ENCODE measurements around the gene SCAMP2.
"Not testable (repeated sequence)": the region's sequence is repeated elsewhere in the genome, so short reads cannot be mapped to it uniquely, and the experiment has no call there.

Gene SCAMP2, protein sequence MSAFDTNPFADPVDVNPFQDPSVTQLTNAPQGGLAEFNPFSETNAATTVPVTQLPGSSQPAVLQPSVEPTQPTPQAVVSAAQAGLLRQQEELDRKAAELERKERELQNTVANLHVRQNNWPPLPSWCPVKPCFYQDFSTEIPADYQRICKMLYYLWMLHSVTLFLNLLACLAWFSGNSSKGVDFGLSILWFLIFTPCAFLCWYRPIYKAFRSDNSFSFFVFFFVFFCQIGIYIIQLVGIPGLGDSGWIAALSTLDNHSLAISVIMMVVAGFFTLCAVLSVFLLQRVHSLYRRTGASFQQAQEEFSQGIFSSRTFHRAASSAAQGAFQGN

DNA sequence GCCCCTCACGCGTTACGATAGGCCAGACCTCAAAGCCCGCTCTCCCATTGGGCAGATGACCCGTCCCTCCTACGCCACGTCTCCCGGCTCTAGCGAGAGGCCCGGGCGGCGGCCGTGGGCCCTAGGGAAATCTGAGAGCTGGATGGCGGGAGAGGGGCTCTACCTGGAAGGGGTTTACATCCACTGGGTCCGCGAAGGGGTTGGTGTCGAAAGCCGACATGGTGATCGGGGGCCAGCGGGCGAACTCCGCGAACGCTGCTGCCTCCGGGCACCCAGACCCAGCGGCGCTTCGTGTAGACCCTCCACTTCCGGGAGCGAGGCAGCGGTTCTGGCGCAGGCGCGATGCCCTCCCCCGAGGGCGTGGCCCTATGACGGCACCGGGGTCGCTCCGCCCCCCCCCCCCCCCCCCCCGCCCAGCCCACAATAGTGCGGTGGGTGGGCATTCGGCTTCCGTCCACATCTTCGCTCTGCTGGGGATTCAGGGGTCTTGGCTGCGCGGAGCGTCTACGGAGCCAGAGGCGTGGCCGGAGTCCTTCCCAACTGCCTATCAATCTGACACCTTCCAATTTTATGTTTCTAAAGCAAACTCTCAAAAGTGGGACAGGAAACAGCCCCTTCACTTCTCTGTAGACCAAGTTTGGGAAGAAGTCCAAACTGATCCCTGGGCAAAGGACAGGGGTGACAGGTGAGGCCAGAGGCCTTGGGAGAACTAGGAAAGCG lies at the start of gene SCAMP2:
TSS of gene SCAMP2 (minus strand) at position 330 of the 720 bp plus-strand sequence. CDS start at position 220, 110 bp downstream.
- DNase-seq (ENCODE audit: low read depth in 1 of 2, low spot score in 1 of 2) = peak; percentile 75 to 83

DNA sequence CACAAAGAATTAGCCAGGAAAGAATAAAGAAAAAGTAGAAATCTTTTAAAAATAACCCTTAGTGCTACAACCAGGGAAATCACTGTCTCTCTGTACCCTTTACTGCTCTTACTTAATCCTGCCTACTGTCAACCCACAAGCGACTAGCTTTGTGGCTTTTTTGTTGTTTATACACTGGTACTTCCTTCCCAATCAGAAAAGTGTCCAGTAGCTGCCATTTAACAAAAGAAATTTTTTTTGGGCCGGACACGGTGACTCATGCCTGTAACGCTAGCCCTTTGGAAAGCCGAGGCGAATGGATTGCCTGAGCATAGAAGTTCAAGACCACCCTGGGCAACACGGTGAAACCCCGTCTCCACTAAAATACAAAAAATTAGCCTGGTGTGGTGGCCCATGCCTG lies 47.3 kb upstream of the SCAMP2 start:
- no peak for DNase-seq (ENCODE audit: low read depth in 1 of 2, low spot score in 1 of 2)

DNA sequence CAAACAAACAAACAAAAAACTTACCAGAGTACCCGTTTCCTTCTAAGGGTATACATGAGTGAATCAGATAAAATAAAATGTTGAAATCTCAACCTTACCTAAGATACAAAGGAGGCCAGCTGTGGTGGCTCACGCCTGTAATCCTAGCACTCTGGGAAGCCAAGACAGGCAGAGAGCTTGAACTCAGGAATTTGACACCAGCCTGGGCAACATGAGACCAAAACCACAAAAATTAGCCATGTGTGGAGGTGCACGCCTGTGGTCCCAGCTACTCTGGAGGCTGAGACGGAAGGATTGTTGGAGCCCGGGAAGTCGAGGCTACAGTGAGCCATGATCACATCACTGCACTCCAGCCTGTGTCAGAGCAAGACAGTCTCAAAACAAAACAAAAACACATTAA lies 44.5 kb upstream of the SCAMP2 start:
- no peak for DNase-seq (ENCODE audit: low read depth in 1 of 2, low spot score in 1 of 2)

DNA sequence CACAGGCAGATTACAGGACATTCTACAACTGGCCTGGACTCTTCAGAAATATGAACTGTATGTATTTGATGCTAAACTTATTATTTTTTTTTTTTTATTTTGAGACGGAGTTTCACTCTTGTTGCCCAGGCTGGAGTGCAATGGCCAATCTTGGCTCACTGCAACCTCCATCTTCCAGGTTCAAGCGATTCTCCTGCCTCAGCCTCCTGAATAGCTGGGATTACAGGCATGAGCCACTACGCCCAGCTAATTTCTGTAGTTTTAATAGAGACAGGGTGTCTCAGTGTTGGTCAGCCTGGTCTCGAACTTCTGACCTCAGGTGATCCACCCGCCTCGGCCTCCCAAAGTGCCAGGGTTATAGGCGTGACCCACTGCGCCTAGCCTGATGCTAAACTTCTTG lies 40.6 kb upstream of the SCAMP2 start:
- DNase-seq (ENCODE audit: low read depth in 1 of 2, low spot score in 1 of 2) = not testable (repeated sequence)

DNA sequence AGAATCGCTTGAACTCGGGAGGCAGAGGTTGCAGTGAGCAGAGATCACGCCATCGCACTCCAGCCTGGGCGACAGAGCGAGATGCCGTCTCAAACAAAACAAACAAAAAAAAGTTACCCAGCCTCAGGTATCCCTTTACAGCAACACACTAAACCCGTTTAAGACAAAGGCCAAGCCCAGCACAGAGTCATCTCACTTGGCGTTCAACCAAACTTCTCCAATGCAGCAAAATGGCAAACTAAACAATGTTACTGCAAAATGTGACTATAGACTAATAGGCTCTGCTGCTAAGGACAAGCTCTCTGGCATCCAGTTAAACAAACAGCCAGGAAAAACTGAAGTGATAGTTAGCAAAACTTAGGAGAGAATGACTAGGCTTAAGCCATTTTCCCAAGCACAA lies 39.9 kb upstream of the SCAMP2 start:
- no peak for DNase-seq (ENCODE audit: low read depth in 1 of 2, low spot score in 1 of 2)

DNA sequence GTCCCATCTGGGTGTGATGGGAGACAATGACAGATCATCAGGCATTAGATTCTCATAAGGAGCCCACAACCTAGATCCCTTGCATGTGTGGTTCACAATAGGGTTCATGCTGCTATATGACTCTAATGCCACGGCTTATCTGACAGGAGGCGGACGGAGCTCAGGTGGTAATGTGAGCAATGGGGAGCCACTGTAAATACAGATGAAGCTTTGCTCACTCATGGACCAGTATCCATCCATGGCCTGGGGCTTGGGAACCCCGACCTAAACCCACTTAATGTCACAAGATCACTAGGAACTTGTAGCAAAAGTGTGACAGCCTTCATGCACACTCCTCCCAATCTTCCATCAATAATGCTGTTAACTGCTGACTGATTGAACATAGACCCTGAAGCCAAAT lies 35.5 kb upstream of the SCAMP2 start:
- DNase-seq (ENCODE audit: low read depth in 1 of 2, low spot score in 1 of 2) = no peak

DNA sequence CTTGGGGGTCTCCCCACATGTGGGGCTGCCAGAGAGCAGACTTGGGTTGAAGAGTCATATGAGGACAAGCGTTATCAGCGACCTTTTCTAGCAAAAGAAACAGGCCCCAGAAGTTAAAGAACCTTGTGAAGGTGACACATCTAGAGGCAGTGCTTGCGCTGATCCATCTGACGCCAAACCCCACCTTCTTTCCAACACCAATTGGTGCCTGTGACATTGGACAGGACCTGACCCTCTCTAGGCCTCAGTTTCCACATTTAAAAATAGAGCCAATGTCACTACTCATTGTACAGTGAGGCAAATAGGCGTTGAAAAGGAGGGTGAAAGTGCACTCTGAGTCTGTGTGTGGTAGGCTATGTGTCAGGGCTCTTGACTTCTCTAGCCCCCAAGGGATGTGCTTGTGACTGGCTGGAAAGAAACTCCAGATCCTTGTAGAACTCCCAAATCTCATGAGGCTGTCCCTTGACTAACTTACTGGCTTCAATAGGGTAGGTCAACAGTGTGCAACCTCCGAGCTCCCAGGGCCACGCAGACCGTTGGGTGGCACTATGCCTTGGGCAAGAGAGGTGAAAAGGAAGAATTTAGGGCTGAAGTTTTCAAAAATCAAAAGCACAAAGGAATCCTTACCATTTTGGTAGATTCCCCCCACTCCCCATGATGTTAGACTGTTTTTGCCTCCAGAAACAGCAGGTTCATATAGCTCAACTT lies 34.2 kb upstream of the SCAMP2 start:
- DNase-seq (ENCODE audit: low read depth in 1 of 2, low spot score in 1 of 2) = no peak

DNA sequence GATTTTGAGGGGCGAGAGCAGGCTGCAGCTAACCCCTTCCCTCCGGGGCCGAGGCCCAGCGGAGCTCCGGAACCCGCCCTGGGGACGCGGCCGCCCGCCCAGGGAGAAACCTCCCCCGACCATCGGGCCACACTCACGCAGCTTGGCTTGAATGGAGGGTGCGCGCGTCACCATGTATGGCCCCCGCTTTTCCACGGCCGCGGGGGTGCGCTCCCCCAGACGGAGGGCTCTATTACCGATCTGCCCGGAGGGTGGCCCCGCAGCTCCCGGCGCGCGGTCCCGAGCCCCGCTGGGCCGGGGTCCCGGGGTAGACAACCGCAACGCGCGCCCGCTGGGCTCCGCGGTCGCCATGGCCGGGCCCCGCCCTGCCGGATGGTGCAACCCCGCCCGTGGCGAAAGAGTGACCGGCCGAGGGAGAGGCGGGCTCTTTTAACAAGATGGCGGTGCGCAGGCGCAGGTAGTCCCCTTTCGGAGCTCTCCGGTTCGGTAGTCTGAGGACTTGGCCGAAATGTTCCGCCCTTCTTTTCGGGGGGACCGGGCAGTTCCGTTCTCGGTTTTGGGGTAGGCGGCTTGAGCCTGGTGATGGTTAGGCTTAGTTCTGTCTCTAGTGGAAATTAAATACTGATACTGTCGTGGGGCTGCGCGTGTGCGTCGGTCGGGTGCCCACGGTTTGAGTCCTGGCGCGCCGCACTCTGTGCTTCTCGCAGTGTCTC lies 33.4 kb upstream of the SCAMP2 start, which contains the start of gene FAM219B:
TSS of gene FAM219B (minus strand) at position 402 of the 713 bp plus-strand sequence. CDS start at position 351, 51 bp downstream.
- DNase-seq (ENCODE audit: low read depth in 1 of 2, low spot score in 1 of 2) = peak; percentile 51 to 59

DNA sequence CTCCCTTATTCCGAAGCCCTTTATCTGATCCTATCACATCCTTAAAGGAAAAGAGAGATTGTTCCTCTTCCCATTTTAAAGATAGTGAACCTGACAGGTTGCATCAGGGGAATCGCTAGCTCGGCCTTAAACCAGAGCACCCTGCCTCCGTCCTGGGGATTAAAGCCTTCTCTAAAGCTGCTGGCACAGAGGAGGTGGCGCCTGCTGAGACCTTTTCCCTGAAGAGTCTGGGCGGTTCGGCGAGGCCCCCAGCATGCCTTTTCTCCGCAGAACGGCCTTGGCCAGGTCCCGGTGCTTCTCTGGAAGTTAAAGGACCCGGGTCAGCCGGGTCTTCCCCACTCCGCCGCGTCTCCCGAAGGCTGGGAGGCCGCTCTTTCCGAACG lies 32.9 kb upstream of the SCAMP2 start:
- peak; percentile 6 to 18 for DNase-seq (ENCODE audit: low read depth in 1 of 2, low spot score in 1 of 2)

DNA sequence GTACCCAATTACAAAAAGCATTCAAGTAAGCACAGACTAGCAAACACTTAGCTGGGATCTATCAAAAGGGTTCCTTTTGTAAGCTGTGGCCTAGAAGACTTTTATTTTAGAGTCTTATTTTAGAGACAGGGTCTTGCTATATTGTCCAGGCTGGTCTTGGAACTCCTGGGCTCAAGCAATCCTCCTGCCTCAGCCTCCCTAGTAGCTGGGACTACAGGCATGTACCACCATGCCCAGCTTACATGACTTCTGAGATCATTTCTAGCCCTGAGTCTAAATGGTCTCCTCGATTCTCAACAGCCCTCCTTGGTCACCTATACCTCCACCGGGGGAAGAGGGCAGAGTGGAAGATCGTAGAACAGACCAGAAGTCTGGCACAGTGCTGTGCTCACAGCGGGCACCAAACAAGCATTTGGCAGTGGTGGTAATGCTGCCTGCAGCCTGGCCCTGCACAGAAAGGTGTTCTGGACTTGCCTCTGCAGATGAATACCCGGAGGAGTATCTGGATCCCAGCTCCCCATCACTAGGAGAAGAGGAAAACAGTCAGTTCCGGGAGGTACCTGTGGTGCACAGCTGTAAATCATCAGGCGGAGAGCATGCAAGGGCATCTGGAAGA lies 31.1 kb upstream of the SCAMP2 start:
- DNase-seq (ENCODE audit: low read depth in 1 of 2, low spot score in 1 of 2) = no peak

DNA sequence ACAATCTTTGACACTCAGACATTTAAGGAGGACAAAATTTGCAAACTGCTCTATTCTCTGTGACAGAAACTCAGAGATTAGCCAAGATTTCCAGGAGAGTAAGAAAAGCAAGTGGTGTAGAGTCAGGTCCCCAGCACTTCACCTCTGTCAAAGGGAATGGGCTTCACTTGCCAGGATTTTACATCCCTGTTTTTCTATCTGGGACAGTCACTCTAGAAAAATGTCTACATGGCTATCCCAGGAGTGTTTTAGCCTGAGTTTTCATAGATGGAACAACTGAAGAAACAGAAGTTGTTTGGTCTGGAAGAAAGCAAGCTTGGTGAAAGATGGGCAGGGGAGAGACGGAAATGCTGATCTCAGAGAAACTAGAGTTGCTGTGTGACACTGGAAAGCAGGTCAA lies 30.5 kb upstream of the SCAMP2 start:
- no peak for DNase-seq (ENCODE audit: low read depth in 1 of 2, low spot score in 1 of 2)

DNA sequence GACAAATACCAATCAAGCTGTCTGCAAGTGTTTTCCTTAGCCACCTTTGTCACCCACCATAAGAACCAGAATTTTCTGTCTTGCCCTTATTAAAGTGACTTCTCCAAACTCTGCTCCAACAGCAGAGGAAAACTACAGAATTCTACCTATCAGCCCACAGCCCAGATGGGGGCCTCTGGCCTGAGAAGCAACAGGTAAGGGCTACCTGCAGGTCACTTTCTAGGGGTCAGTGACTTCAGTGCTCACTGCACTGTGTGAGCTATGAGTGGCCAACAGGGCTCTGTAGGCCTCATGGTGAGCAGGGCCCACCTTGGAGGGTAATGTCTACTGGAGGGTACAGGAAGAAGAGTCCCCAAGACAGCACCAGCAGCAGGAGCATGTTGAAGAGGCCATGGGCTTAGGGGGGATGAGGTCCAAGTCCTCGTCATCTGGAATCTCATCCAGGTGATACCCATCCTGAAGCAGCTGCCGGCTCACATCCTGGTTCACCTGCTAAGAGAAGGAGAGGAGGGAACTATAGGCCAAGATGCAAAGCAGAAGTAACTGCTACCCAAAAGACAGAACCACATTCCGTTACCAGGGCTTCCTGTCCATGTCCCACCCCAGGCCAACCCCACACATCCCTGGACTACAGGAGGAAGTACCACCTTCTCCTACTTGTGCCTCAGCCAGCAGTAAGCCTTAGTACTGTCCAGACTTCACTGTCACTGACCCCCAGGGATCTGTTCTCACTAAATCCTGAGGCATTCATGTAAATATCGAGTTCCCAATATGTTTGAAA lies 29.3 kb upstream of the SCAMP2 start:
- no peak for DNase-seq (ENCODE audit: low read depth in 1 of 2, low spot score in 1 of 2)

DNA sequence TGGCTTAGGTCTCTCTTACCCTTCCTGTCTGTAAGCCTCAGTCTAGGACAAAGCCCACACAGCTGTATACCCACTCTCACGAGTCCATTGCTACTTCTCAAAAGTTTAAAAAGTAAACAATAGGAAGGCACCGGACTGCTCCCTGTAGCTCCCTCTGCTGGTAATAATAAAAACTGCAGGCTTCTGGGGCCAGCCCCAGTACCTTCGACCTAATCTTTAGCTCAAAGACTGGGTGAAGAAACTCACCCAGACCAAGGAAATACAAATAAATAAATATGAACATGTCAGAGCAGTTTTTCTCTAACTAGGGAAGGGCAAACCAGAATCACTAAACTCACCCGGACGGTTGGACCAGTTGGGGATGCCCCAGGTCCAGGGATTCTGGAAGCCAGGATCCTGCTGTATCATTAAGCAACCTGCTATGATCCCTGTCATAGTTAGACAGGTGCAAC lies 28.5 kb upstream of the SCAMP2 start:
- DNase-seq (ENCODE audit: low read depth in 1 of 2, low spot score in 1 of 2) = peak; percentile 16 to 26

DNA sequence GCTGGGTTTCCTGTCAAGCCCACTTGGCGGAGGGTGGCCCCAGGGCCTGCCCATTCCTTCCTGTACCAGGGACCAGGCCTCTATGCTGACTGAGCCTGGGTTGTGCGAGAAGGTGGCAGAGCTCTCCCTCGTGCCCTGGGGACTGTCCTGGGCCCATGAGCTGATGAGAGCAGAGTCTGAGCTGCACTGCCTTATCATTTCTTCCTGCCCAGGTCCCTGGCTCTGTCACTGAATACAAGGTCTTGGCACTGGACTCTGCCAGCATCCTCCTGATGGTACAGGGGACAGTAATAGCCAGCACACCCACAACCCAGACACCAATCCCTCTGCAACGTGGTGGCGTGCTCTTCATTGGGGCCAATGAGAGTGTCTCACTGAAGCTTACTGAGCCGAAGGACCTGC lies 24.1 kb upstream of the SCAMP2 start:
- no peak for DNase-seq (ENCODE audit: low read depth in 1 of 2, low spot score in 1 of 2)

DNA sequence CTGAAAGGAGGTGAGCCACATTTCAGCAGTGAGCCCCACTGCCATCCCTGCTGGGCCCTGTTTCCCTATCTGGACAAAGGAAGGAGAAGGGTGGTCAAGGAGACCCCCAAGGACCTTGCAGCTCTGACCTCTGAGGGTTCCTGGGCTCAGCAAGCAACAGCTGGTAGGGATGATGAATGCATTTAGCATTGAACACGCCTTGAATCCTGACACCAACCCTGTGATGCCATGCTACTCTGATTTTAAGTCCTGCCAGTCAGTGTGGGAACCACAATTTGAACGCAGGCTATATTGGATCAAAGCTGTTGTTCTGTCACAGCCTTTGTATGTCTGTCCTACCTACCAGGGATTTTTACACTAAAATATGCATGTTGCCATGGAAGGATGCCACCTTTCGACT lies 23.2 kb upstream of the SCAMP2 start:
- no peak for DNase-seq (ENCODE audit: low read depth in 1 of 2, low spot score in 1 of 2)

DNA sequence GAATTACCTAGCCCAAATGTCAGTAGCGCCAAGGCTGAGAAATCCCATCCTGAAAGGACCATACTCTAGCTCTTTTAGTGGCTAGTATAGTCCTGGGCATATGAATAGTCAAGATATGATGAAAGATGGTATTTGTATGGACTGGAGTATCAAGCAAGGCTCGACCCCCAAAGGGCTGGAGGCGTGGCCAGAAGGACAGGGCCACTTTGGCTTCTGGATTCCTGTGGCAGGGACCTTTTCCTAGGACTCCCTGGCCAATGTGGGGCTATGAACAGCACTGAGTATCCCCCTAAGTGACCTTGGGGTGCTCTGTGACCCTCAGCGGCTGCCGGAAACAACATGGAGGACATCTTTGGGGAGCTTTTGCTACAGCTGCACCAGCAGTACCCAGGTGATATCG lies 22.7 kb upstream of the SCAMP2 start:
- no peak for DNase-seq (ENCODE audit: low read depth in 1 of 2, low spot score in 1 of 2)

DNA sequence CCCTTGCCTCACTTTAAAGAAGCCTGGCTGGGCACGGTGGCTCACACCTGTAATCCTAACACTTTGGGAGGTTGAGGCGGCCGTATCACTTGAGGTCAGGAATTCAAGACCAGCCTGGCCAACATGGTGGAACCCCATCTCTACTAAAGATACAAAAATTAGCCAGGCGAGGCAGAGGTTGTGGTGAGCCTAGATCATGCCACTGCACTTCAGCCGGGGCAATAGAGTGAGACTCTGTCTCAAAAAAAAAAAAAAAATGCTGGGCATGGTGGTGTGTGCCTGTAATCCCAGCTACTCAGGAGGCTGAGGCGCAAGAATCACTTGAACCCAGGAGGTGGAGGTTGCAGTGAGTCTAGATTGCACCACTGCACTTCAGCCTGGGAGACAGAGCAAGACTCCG lies 21.2 kb upstream of the SCAMP2 start:
- DNase-seq (ENCODE audit: low read depth in 1 of 2, low spot score in 1 of 2) = not testable (repeated sequence)

DNA sequence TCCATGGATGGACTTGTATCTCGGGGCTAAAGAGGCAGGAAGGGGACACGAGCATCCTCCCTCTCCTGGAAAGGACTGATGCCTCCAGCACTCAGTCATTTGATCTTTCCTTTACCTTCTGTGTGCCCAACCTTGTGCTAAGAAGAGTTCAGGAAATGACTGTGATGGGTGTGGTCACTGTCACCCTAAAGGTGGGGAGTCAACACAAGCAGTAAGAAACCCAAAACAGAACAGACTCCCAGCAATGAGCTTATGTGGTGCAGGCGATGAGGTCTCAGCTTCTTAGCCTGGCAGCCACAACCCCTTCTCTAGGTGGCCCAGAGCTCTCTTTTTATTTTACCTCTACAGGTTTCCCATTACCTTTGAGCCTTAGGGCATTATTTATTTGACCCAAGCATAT lies 20.5 kb upstream of the SCAMP2 start:
- DNase-seq (ENCODE audit: low read depth in 1 of 2, low spot score in 1 of 2) = peak in 1 of 2 donors; percentile 6

DNA sequence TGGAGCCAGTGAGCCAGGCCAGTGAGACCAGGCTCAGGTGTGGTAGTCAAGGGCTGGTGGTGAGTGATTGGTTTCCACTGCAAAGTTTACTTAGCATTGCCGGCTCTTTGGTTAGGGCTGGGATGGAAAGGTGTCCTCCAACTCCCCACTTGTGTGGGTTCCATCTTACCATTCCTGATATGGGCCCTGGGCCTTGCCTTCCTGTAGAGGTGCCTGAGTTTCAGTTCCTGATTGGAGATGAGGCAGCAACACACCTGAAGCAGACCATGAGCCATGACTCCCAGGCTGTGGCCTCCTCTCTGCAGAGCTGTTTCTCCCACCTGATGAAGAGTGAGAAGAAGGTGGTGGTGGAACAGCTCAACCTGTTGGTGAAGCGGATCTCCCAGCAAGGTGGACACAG lies 19.8 kb upstream of the SCAMP2 start:
- DNase-seq (ENCODE audit: low read depth in 1 of 2, low spot score in 1 of 2) = no peak

DNA sequence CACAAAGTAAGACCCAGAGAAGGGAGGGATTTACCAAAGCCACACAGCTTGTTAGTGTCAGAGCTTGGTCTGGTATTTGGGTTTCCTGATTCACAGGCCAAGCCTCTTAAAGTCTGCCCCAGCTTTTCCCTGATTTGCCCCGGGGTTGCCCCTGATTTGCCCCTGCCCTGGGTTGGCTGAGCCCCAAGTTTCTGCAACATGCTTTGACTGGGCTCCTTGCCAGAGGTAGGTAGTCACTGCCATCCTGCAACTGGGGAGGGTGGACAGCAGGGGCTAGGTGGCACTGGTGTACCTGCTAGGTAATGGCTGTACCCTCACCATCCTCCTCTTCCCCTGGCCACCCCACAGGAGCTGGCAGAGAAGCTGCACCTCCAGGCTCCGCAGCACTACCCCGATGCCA lies 19.1 kb upstream of the SCAMP2 start:
- no peak for DNase-seq (ENCODE audit: low read depth in 1 of 2, low spot score in 1 of 2)
